NCI-H2196 treated with DMSO at 0.1 percent for 48 hours (cell line): ENCODE data around the gene H6PD.

Experiments used
- DNase-seq: peaks from one replicate; lab custom pipeline; 2025; ENCODE audit not compliant: unreplicated experiment; lab: John Stamatoyannopoulos, UW

H6PD gene

GRCh38 chr1:9204156-9204720, 30.3 kb upstream of the H6PD start:
- DNase-seq = no peak

- DNase-seq = no peak
These were observed 27.5 kb upstream of the H6PD start for GRCh38 chr1:9207086-9207485.

- DNase-seq = no peak
These were observed 26.9 kb upstream of the H6PD start for GRCh38 chr1:9207715-9208114.

- DNase-seq = no peak
These were observed 23.2 kb upstream of the H6PD start for GRCh38 chr1:9211291-9211811.

GRCh38 chr1:9212735-9213134, 21.8 kb upstream of the H6PD start:
- no peak for DNase-seq

DNA sequence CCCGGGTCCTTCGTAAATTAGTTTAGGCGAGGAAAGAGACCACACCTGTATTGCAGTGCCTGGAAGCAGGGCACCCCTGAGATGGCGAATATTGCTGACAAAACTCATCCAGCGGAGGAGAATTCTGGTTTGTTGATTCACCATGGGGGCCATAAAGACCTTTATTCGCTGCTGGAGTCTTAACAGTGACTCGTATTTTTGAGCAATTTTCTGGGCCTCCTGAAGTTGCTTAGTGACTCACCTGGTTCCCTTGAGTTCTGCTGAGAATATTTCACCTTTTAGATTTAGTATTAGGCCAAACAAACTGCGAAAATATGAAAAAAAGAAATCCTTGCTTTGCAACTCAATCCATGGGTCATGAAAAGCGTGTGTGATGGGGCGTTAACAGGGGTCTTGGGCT, 20.6 kb upstream of the H6PD start:
- no peak for DNase-seq

DNA sequence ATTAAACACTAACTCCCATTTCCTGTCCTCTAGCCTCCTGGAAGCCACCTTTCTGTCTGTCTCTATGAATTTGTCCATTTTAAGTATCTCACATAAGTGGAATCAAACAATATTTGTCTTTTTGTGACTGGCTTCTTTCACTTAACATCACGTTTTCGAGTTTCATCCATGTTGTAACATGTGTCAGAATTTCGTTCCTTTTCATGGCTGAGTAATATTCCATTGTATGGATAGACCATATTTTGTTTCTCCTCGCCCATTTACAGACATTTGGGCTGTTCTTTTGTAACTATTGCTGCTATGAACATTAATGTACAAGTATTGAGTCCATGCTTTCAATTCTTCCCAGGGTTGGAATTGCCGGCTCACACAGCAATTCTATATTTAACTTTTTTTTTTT, 15.7 kb upstream of the H6PD start:
- no peak for DNase-seq

GRCh38 chr1:9222846-9223625, 11.5 kb upstream of the H6PD start:
- DNase-seq = no peak

DNA sequence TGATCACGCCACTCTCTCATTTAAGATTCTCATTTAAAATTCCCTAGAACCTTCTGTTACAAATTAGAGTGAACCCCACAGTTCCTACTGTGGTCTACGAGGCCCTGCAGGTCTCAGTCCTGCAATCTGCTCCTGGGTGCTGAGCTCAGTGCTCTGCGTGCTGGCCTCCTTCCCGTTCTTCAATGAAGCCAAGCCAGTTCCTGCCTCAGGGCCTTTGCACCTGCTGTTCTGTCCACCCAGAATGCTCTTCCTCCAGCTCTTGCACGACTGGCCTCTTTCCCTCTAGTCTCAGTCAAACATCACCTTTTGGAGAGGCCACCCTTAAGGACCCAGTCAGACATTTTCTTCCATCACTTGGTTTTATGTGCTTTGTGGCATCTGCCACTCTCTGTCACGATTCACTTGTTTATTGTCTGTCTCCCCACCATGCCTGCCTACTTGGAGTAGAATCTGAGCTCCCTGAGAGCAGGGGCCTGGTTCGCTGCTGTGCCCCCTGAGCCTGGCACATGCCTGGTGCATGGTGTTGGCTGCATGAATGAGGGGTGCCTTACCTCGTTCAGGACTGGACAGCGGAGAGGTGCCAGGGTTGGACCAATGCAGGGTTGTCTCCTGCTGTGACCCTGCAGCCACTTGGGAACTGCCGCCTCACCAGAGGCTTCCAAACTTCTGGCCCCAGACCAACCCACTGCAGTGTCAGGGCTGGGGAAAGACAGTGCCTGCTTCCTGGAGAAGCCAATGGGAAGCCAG, 9.7 kb upstream of the H6PD start:
- no peak for DNase-seq

DNA sequence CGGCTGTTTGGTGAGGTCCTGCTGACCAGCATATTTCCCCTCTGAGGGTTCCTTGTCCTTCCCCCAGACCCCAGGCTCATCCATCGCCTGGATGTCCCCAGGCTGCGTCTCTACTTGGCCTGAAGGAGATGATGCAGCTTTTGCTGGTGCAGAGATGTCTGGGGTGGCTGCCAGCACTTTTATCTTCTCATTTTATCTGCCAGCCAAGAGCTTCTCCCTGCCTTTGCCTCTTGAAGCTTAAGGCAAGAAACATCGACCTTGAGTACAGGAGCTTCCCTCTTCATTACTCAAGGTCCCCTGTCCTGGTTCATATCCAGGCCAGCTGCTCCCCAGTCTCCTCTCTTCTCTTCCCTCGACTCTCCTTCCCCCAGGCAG, 9.2 kb upstream of the H6PD start:
- no peak for DNase-seq

DNA sequence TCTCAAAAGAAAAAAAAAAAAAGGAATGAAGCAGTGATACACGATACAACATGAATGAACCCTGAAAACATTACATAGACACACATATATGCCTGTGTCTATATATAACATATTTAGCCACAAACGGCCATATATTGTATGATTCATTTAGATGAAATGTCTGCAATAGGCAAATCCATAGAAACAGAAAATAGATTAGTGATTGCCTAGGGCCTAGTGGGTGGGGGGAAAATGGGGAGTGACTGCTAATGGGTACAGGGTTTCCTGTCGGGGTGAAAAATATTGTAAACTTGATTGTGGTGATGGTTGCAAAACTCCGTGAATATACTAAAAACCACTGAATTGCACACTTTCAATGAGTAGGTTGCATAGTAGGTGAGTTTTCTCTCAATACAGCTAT, 6.0 kb upstream of the H6PD start:
- DNase-seq = no peak

GRCh38 chr1:9229549-9229948, 5.0 kb upstream of the H6PD start:
- no peak for DNase-seq

DNA sequence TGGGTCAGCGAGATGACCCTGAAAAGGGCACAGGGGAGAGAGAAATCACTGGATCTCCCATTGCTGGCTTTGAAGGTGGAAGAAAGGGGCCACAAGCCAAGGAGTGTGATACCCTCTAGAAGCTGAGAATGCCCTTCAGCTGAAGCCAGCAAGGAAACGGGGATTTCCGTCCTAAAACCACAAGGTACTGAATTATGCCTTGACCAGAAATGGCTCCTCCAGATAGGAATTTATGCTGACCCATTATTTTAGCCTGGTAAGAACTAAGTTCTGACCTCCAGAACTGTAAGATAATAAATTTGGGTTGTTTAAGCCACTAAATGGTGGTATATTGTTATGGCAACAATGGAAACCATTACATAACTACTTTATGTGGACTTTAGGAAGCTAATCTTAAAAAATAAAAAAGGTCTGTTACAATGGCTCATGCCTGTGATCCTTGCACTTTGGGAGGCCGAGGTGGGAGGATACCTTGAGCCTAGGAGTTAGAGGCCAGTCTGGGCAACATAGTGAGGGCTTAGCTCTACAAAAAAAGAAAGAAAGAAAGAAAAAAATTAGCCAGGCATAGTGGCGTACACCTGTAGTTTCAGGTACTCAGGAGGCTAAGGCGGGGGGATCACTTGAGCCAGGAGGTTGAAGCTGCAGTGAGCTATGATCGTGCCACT, 3.6 kb upstream of the H6PD start:
- no peak for DNase-seq

- DNase-seq = no peak
These were observed 2.8 kb upstream of the H6PD start for GRCh38 chr1:9231648-9232332.

GRCh38 chr1:9233241-9233941, 1.2 kb upstream of the H6PD start:
- no peak for DNase-seq

- no peak for DNase-seq
These were observed 692 bp upstream of the H6PD start for GRCh38 chr1:9233942-9234222.

DNA sequence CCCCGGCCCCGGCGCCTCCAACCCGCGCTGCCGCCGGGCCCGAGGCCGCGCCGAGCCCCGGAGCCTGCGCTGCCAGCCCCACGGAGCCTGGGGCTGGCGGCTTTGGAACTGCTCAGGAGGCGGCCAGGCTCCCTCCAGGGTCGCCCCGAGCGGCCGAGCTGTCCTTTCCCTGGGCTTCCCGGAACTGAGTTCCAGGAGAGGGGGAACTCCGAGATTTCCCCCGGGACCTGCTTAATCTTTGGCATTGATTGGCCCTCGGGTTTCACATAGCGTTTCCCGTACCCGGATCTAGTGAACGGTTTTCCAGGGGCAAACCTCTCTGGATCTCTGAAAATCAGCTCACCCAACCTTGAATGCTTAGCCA, 504 bp downstream of the H6PD start:
- no peak for DNase-seq

DNA sequence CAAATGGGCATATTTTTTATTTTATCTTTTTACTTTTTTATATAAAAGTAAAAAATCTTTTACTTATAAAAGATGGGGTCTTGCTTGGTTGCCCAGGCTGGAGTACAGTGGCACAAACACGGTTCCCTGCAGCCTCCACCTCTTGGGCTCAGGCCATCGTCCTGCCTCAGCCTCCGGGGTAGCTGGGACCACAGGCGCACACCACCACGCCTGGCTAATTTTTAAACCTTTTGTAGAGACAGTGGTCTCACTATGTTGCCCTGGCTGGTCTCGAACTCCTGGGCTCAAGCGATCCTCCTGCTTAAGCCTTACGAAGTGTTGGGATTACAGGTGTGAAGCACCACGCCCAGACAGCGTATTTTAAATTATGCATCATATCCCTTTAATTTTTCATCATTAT, 986 bp downstream of the H6PD start:
- DNase-seq = no peak

DNA sequence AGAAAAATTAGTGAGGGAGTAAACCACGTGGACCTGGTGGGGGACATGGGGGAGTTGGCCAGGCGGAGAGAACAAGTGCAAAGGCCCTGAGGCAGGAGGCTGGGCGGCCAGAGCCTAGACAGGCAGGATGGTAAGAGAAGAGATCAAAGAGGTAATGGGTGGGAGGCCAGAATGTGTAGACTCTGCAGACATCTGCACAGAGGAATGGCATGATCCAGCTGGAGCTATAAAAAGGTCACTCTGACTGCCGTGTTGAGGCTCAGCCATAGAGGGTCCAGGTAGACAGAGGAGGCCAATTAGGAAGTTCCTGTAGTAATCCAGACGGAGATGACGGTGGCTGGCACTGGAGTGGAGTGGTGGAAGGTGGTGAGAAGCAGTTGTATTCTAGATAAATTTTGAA, 3.6 kb downstream of the H6PD start:
- DNase-seq = no peak

DNA sequence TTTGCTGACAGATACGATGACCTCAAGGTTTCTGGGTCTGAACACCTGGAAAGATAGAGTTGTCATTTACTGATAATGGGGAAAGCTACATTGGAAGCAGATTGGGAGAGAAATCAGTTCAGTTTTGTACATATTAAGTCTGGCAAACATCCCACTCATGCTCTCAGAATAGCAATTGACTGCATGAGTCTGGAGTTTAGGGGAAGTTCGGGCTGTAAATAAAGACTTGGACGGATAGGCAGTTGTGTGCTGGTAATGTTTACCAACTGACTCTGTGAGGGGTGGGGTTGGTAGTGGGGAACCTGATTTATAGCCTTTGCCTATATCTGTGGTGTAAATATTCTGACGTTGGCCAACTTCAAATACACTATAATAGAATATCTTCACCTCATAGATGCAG, 4.0 kb downstream of the H6PD start:
- no peak for DNase-seq
